ENCODE results near the gene TSPAN18. TPM values are rescaled to one million over a fixed set of nuclear protein-coding genes. Genes with fewer than 3 reads are reported as not detected.
A peak's percentile ranks its signal among the peaks of the same experiment; 100 is the strongest.

The TSPAN18 gene
- polyA plus RNA-seq (2013, experiment 1 of 2), result 7.4 TPM
- polyA plus RNA-seq (2013, experiment 2 of 2), result 7.2 TPM

DNA sequence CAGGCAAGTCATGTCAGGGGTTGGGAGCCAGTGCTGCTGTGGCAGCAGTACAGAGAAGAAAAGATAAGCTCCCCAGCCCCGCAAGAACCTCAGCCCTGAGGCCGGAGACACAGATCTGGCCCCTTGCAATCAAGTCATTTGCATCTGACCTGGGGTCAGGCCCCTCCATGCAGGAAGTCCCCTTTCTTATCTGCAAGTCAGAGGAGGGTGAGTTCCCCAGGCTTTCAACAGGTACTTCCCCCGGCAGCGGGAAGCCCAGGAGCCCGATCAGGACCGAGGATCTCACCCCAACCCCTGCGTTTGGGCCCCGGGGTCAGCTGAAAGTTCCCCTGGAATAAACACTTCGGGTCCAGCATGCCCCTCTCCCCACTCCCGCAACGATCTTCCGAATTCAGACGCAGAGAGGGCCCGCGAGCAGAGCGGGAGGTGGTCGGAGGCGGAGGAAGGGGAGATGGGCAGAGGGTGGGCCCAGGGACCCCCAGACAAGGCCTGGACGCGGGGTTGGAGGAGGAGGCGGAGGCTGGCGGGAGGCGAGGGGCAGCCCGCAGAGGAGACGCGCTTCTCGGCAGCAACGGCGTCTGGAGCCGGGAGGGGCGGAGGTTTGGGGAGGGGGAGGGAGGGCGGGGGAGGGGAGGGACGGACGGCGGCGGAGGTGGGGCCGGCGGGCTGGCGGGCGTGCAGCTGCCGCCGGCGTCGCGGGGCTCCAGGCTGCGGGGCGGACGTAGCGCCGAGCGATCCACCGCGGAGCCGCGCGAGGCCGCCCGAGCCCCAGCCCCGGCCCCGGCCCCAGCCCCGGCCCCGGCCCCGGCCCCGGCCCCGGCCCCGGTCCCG lies at the start of gene TSPAN18:
Gene TSPAN18, plus strand, starts transcription at position 680 of the 831 bp plus-strand sequence. CDS start 179,455 bp downstream, outside the sequence.
- peak within 1 kb of the TSS in 1 of 2 experiments; percentile 42 for H3K18ac ChIP-seq (ENCODE audit: low read depth in 1 of 2, low read length in 2 of 2)
- DNase-seq, result no peak
- H2BK5ac ChIP-seq (ENCODE audit: low read depth, low read length, poor library complexity, severe bottlenecking), result no peak within 1 kb of the TSS
- H2BK120ac ChIP-seq (ENCODE audit: low read depth, low read length), result peak within 1 kb of the TSS; percentile 55
- 2% methylated on average over 10 of the region's 67 CpGs for WGBS
- H3K4me3 ChIP-seq (ENCODE audit: insufficient read depth in 1 of 2, low read depth in 1 of 2, low read length in 2 of 2), result peak within 1 kb of the TSS; percentile 51 to 63
- peak within 1 kb of the TSS; percentile 5 to 68 for H3K4ac ChIP-seq (ENCODE audit: low read depth in 1 of 2, low read length in 2 of 2)
- H2AFZ ChIP-seq (ENCODE audit: low read depth, low read length), result peak within 1 kb of the TSS; percentile 80
- peak within 1 kb of the TSS; percentile 25 for H4K91ac ChIP-seq (ENCODE audit: low read length)
- peak within 1 kb of the TSS; percentile 61 for H4K8ac ChIP-seq (ENCODE audit: low read length)
- no peaks in the 10 kb centered on the region for H3K79me1 ChIP-seq (replicated peaks; ENCODE audit: low read length, poor library complexity, severe bottlenecking)
- no peak within 1 kb of the TSS for H3K14ac ChIP-seq (ENCODE audit: low read length in 2 of 2)
- H2AK5ac ChIP-seq (ENCODE audit: low read length, severe bottlenecking), result no peak within 1 kb of the TSS
- H3K9ac ChIP-seq (ENCODE audit: low read length), result no peak within 1 kb of the TSS
- peak within 1 kb of the TSS in 1 of 2 experiments; percentile 32 for H3K23ac ChIP-seq (ENCODE audit: low read length in 2 of 2)
- H2BK12ac ChIP-seq (ENCODE audit: low read length in 2 of 2), result peak within 1 kb of the TSS in 1 of 2 experiments; percentile 75
- H3K4me1 ChIP-seq (ENCODE audit: control insufficient read depth, insufficient read depth, low read depth, low read length), result peaks cover 14% of the 10 kb centered on the region
- H3K27ac ChIP-seq (ENCODE audit: low read length, poor library complexity, severe bottlenecking), result no peak within 1 kb of the TSS
- H3K4me2 ChIP-seq (ENCODE audit: low read length, poor library complexity, severe bottlenecking), result peak within 1 kb of the TSS; percentile 94
- H3K36me3 ChIP-seq (ENCODE audit: control insufficient read depth in 1 of 2, insufficient read depth in 2 of 2, low read depth in 1 of 2, low read length in 2 of 2), result no peaks in the 10 kb centered on the region
- H2BK15ac ChIP-seq (ENCODE audit: low read depth, poor library complexity, severe bottlenecking), result peak within 1 kb of the TSS; percentile 92
- H3K27me3 ChIP-seq (ENCODE audit: control insufficient read depth in 1 of 2, insufficient read depth in 1 of 2, low read length in 2 of 2), result peaks cover 70 to 80% of the 10 kb centered on the region in 2 experiments
- H3K9me3 ChIP-seq (ENCODE audit: control insufficient read depth, low read length), result no peaks in the 10 kb centered on the region

DNA sequence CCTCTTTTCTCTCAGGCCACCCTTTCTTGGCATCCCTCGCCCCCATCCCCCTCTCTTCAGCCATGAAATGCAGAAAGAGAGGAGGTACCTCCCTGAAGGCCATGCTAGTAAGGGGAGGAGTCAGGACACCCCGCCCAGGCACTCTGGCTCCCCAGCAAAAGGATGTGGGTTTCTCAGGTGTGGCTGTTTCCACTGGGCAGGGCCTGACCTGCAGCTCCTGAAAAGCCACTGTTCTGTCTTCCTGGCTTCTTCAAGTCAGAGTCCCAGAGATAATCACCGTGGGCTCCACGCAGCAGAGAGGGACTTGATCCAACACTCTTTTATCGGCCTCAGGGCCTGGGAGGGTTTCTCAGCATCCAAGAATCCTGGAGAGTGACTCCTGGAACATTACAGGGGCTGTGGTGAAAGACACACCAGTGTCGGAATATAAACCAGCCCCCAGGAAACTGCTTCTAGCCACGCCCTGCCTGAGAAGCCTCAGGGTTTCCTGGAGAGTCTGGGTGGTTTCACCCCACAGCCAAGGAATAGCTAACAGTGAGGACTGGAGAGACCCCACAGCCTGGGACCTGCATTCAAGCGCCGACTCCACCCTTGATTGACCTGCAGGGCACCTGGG lies 45.7 kb upstream of the TSPAN18 start:
- H4K91ac ChIP-seq (ENCODE audit: low read length), result no peak overlapping the region
- peaks cover 6% of the 10 kb centered on the region for H3K4me1 ChIP-seq (ENCODE audit: control insufficient read depth, insufficient read depth, low read depth, low read length)
- no peak overlapping the region for H3K23ac ChIP-seq (ENCODE audit: low read length in 2 of 2)
- 76% methylated on average over 9 of the region's 9 CpGs for WGBS
- H3K4me3 ChIP-seq (ENCODE audit: insufficient read depth in 1 of 2, low read depth in 1 of 2, low read length in 2 of 2), result no peak overlapping the region
- H4K8ac ChIP-seq (ENCODE audit: low read length), result peak overlapping the region; percentile 33
- H3K27me3 ChIP-seq (ENCODE audit: control insufficient read depth in 1 of 2, insufficient read depth in 1 of 2, low read length in 2 of 2), result peaks cover 19 to 35% of the 10 kb centered on the region in 2 experiments
- H3K14ac ChIP-seq (ENCODE audit: low read length in 2 of 2), result no peak overlapping the region
- no peaks in the 10 kb centered on the region for H3K79me1 ChIP-seq (replicated peaks; ENCODE audit: low read length, poor library complexity, severe bottlenecking)
- no peaks in the 10 kb centered on the region for H3K9me3 ChIP-seq (ENCODE audit: control insufficient read depth, low read length)
- H2BK120ac ChIP-seq (ENCODE audit: low read depth, low read length), result no peak overlapping the region
- H2BK5ac ChIP-seq (ENCODE audit: low read depth, low read length, poor library complexity, severe bottlenecking), result no peak overlapping the region
- H3K4me2 ChIP-seq (ENCODE audit: low read length, poor library complexity, severe bottlenecking), result no peak overlapping the region
- H3K18ac ChIP-seq (ENCODE audit: low read depth in 1 of 2, low read length in 2 of 2), result no peak overlapping the region
- H3K27ac ChIP-seq (ENCODE audit: low read length, poor library complexity, severe bottlenecking), result no peak overlapping the region
- peak; percentile 44 for DNase-seq
- no peak overlapping the region for H3K4ac ChIP-seq (ENCODE audit: low read depth in 1 of 2, low read length in 2 of 2)
- no peak overlapping the region for H3K9ac ChIP-seq (ENCODE audit: low read length)
- H2AK5ac ChIP-seq (ENCODE audit: low read length, severe bottlenecking), result no peak overlapping the region
- no peaks in the 10 kb centered on the region for H3K36me3 ChIP-seq (ENCODE audit: control insufficient read depth in 1 of 2, insufficient read depth in 2 of 2, low read depth in 1 of 2, low read length in 2 of 2)
- H2BK12ac ChIP-seq (ENCODE audit: low read length in 2 of 2), result peak overlapping the region in 1 of 2 experiments; percentile 15
- no peak overlapping the region for H2AFZ ChIP-seq (ENCODE audit: low read depth, low read length)
- H2BK15ac ChIP-seq (ENCODE audit: low read depth, poor library complexity, severe bottlenecking), result peak overlapping the region; percentile 63

DNA sequence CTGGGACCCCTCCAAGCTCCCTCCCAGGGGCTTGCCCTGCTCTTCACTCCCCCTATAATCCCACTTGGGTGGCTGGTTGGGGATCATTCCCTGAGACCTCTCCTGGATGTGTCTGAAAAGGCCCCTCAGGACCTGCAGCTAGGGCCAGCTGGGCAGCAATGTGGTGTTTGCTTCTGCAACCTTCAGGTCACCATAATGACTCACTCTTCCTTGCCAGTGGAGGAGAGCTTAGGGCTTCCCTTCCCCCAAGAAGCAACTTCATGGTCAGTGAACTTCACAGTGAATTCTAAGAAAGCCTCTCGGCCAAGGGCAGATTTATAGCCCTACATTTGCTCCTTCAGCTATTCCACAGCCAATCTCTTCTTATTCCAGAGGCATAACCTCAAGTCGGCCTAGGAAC lies 45.1 kb upstream of the TSPAN18 start:
- Histone ChIP-seq H3K36me3 (ENCODE audit: control insufficient read depth in 1 of 2, insufficient read depth in 2 of 2, low read depth in 1 of 2, low read length in 2 of 2) (no peaks in the 10 kb centered on the region), H2BK5ac (ENCODE audit: low read depth, low read length, poor library complexity, severe bottlenecking) (no peak overlapping the region)
- DNase-seq, result peak; percentile 80

DNA sequence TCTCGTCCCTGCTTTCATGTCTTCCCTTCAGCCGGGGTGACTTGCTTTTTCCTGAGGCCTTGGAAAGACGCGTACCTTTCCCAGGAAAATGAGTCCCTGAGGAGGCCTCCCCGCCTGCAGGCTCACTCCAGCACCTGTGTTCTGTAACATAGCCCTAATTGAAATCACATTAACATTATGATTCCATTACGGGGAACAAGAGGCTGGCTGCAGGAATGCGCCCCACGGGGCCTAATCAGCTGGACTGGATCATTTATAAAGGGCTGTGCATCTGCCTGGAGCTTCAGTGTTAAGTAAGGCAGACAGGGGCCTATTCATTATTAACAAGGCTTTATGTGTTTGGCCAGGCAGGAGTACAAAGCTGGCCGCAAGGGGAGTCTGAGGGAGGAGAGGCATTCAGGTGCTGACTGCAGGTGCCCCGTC lies 41.9 kb upstream of the TSPAN18 start:
- Histone ChIP-seq H3K4ac (ENCODE audit: low read depth in 1 of 2, low read length in 2 of 2) (no peak overlapping the region), H3K14ac (ENCODE audit: low read length in 2 of 2) (no peak overlapping the region), H2BK120ac (ENCODE audit: low read depth, low read length) (no peak overlapping the region), H2AK5ac (ENCODE audit: low read length, severe bottlenecking) (no peak overlapping the region), H3K36me3 (ENCODE audit: control insufficient read depth in 1 of 2, insufficient read depth in 2 of 2, low read depth in 1 of 2, low read length in 2 of 2) (no peaks in the 10 kb centered on the region), H3K4me3 (ENCODE audit: insufficient read depth in 1 of 2, low read depth in 1 of 2, low read length in 2 of 2) (no peak overlapping the region), H3K9ac (ENCODE audit: low read length) (no peak overlapping the region), H3K27ac (ENCODE audit: low read length, poor library complexity, severe bottlenecking) (no peak overlapping the region), H3K79me1 (replicated peaks; ENCODE audit: low read length, poor library complexity, severe bottlenecking) (no peaks in the 10 kb centered on the region), H3K9me3 (ENCODE audit: control insufficient read depth, low read length) (peaks cover 8% of the 10 kb centered on the region), H3K4me1 (ENCODE audit: control insufficient read depth, insufficient read depth, low read depth, low read length) (peaks cover 6% of the 10 kb centered on the region), H2AFZ (ENCODE audit: low read depth, low read length) (no peak overlapping the region), H3K27me3 (ENCODE audit: control insufficient read depth in 1 of 2, insufficient read depth in 1 of 2, low read length in 2 of 2) (peaks cover 48 to 55% of the 10 kb centered on the region in 2 experiments), H2BK5ac (ENCODE audit: low read depth, low read length, poor library complexity, severe bottlenecking) (no peak overlapping the region), H4K8ac (ENCODE audit: low read length) (no peak overlapping the region), H2BK15ac (ENCODE audit: low read depth, poor library complexity, severe bottlenecking) (no peak overlapping the region), H4K91ac (ENCODE audit: low read length) (no peak overlapping the region), H3K23ac (ENCODE audit: low read length in 2 of 2) (no peak overlapping the region), H3K18ac (ENCODE audit: low read depth in 1 of 2, low read length in 2 of 2) (no peak overlapping the region), H3K4me2 (ENCODE audit: low read length, poor library complexity, severe bottlenecking) (no peak overlapping the region), H2BK12ac (ENCODE audit: low read length in 2 of 2) (no peak overlapping the region)
- DNase-seq, result no peak
- 93% methylated on average over 10 of the region's 10 CpGs for WGBS

More for the DNA sequence above, 45.1 kb upstream of the TSPAN18 start:
- Histone ChIP-seq H2BK120ac (ENCODE audit: low read depth, low read length) (no peak overlapping the region), H3K18ac (ENCODE audit: low read depth in 1 of 2, low read length in 2 of 2) (no peak overlapping the region), H3K4me2 (ENCODE audit: low read length, poor library complexity, severe bottlenecking) (no peak overlapping the region), H3K23ac (ENCODE audit: low read length in 2 of 2) (no peak overlapping the region), H3K27ac (ENCODE audit: low read length, poor library complexity, severe bottlenecking) (no peak overlapping the region), H4K8ac (ENCODE audit: low read length) (no peak overlapping the region), H2AFZ (ENCODE audit: low read depth, low read length) (no peak overlapping the region), H3K4me1 (ENCODE audit: control insufficient read depth, insufficient read depth, low read depth, low read length) (peaks cover 6% of the 10 kb centered on the region), H3K9me3 (ENCODE audit: control insufficient read depth, low read length) (no peaks in the 10 kb centered on the region), H2BK15ac (ENCODE audit: low read depth, poor library complexity, severe bottlenecking) (no peak overlapping the region), H4K91ac (ENCODE audit: low read length) (no peak overlapping the region), H2BK12ac (ENCODE audit: low read length in 2 of 2) (no peak overlapping the region), H3K27me3 (ENCODE audit: control insufficient read depth in 1 of 2, insufficient read depth in 1 of 2, low read length in 2 of 2) (peaks cover 25 to 40% of the 10 kb centered on the region in 2 experiments), H3K4me3 (ENCODE audit: insufficient read depth in 1 of 2, low read depth in 1 of 2, low read length in 2 of 2) (no peak overlapping the region), H3K79me1 (replicated peaks; ENCODE audit: low read length, poor library complexity, severe bottlenecking) (no peaks in the 10 kb centered on the region), H3K4ac (ENCODE audit: low read depth in 1 of 2, low read length in 2 of 2) (no peak overlapping the region), H2AK5ac (ENCODE audit: low read length, severe bottlenecking) (no peak overlapping the region), H3K14ac (ENCODE audit: low read length in 2 of 2) (no peak overlapping the region), H3K9ac (ENCODE audit: low read length) (no peak overlapping the region)
- WGBS, result 38% methylated on average over 2 of the region's 2 CpGs

Data from mesenchymal stem cell (in vitro differentiated cells and primary cell).